H1 (cell line): ENCODE data around the gene SNX33.

Source experiments
- CHD2 ChIP-seq: IDR thresholded peaks from 2 replicates; pipeline ENCODE4 v1.6.1; 2012; ENCODE audit warnings: low read length, improper control_type of control experiment
- RAD21 ChIP-seq, 2 experiments: IDR thresholded peaks in 1 of 2; conservative IDR thresholded peaks in 1 of 2; 2 replicates each; pipeline ENCODE4 v1.6.1; 2011; ENCODE audit warnings: low read depth in 2 of 2, low read length in 2 of 2, improper control_type of control experiment in 1 of 2, inconsistent platforms in 1 of 2, mild to moderate bottlenecking in 1 of 2, moderate library complexity in 1 of 2

GRCh38 chr15:75656331-75656730 is 8.6 kb downstream of the SNX33 start:
- no peak for TF ChIP-seq CHD2
- TF ChIP-seq RAD21 (IDR thresholded peaks at IDR 0.05 in 1 of 2, conservative IDR thresholded peaks at IDR 0.05 in 1 of 2; ENCODE audit: low read depth in 2 of 2, low read length in 2 of 2) = no peak
